Colon (tissue), 2 donors: ENCODE results near the gene RBBP5.

Experiments used
- FAIRE-seq: peaks from 2 replicates; lab custom pipeline; 2012; peaks lifted over from hg19 to GRCh38; lab: Jason Lieb, UNC
- donor health status: control.
- donor health status: control.

Gene RBBP5

DNA sequence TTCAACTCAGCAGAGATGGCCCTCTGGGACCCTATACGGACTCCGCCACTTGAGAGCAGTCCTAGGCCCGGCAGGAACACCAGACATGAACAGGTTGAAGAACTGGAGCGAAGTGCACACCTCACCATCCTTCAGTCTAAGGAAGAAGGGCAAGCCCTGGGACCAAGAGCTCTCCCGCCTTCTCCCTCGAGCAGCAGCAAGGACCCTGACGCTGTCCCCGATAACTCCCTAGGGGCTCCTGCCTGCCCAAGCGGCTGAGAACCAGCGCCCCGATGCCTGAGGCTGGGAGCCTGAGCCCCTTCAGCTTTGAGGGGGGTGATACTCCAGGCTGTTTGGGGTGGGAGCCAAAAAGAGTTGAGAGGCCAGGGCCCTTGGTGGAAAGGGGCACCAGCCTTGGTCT is 47.7 kb downstream of the RBBP5 start:
- no peak for FAIRE-seq

DNA sequence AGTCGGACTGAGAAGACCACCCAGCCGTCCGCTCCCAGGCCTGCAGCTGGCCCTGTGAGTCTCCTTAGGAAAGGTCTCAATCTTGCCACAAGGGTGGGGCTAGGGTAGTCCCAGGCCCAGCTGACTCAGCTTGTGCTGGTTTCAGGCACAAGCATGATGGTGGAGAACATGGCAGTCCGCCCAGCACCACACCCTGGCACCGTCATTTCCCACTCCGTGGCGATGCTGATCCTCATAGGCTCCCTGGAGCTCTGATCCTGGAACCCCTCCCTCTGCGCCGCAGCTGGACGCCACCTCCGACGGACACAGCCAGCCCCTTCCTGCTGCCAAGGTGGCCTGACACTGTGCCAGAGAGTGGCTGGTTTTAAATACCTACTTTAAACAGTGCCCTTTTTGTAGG is 48.3 kb downstream of the RBBP5 start:
- FAIRE-seq, result no peak

DNA sequence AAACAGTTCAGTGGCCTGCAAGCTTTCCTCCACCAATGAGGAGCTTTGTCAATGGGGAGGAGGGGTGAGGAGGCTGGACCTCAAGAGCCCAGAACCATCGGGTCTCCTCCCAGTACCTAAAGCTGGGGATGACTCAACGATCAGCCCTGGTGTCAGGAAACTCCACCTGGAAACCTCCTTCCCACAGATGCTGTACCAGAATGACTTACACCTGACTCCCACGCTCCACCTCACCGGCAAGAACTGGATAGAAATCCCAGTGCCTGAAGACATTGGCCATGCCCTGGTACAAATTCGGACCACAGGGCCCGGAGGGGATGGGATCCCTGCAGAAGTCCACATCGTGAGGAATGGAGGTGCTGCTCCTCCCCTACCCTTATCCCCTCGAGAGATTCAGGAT is 48.9 kb downstream of the RBBP5 start:
- FAIRE-seq, result no peak

DNA sequence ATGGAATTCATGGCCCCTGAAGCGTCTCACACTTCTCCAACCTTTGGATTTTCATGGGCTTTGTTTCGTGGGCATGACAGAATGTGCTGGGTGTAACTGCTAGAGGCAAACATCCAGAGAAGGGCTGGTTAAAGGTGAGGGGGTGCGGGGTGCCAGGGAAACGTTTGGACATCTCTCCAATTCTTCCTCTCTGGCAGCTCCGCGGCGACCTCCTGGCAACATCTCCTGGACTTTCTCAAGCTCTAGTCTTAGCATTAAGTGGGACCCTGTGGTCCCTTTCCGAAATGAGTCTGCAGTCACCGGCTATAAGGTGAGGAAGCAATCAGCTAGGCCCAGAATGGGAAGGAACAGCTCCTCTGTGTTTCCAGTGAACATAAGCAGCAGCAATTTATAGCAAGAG is 49.5 kb downstream of the RBBP5 start:
- no peak for FAIRE-seq

DNA sequence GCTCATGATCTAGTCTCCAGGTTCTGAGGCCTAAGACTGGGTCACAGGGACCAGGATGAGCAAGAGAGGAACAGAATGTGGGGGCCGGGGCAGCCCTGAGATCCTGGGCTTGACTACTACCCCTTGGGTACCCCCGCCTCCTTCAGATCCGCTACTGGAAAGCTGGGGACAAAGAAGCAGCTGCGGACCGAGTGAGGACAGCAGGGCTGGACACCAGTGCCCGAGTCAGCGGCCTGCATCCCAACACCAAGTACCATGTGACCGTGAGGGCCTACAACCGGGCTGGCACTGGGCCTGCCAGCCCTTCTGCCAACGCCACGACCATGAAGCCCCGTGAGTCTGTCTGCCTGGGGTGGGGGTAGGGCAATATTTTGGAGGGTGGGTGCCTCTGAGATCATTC is 50.0 kb downstream of the RBBP5 start:
- no peak for FAIRE-seq

DNA sequence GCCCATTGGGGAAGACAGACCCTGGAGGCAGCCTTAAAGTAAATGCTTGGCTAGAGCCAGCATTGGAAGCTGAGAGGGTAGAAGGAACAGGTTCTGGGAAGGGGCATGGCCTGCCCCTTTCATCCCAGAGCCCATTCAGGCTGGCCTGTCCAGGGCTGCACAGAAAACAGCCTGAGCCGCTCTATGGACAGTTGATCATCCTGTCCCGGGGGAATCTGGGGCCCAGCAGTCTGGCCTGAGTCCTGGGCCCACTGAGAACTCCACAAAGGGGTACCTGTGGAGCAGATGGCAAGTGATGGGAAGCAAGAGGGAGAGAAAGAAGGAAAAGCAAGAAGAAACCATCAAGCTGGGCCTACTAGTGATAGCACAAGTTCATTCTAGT is 50.8 kb downstream of the RBBP5 start:
- no peak for FAIRE-seq

DNA sequence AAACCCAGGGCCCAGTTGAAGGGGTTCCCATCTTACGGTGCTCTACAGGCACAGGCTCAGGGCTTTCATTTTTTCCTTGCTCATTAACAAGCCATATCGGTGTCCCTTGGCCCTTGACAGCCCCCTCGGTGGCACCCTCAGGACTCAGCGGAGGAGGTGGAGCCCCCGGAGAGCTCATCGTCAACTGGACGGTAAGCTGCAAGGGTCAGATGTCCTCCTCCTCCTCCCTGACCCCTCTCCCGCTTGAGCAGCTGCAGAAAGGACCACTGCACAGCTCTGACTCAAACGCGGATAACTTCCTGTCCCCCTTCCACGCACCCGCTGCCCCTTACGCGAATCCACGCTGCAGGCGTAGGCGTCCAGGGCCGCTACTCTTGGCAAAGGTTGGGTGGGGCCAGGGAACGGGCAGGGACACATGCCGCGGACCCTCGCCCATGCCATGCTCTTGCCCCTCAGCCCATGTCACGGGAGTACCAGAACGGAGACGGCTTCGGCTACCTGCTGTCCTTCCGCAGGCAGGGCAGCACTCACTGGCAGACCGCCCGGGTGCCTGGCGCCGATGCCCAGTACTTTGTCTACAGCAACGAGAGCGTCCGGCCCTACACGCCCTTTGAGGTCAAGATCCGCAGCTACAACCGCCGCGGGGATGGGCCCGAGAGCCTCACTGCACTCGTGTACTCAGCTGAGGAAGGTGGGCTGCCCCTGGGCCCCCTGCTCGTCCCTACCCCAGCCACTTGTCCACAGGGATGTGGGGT is 52.2 kb downstream of the RBBP5 start:
- no peak for FAIRE-seq

DNA sequence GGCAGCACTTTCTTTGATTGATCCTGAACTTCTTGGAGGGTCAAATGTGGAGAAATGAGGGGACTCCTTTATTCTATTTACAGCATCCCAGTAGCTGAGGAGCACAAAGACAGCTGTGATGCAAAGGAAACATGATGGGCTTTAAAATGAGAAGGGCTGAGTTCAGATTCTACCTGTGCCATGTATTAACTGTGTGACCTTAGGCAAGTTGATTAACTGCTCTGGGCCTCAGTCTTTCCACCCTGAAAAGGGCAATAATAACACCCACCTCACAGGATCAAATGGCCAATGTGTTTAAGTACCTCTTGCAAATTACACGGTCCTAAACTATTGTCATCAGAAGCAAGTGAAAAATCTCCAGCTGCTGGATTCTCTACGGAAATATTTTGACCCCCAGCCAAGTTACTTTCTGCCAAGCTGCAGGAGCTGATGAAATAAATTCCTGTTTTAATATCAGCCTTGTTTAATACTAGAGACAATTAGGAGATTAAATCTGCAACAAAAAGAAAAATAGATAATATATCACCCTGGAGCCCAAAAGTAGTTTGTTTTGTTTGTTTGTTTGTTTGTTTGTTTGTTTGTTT is 53.2 kb downstream of the RBBP5 start:
- FAIRE-seq, result no peak

DNA sequence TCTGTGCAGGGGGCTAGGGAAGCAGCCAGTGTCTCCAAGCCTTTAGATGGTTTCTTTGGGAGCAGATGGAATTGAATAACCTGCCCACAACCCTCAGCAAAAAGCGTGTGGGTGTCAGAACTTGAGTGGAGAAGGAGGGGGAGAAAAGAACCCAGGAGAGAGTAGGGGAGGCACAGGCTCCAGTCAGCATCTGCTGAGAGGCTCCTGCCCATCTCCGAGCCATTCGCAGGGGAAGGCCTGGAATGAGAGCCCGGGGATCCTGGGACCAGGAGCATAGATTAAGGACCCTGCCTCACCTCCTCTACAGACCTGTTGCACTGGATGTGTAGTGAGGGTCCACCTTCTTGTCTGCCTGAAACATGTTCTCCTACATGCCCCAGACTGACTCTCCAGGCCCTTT is 53.8 kb downstream of the RBBP5 start:
- FAIRE-seq, result no peak

DNA sequence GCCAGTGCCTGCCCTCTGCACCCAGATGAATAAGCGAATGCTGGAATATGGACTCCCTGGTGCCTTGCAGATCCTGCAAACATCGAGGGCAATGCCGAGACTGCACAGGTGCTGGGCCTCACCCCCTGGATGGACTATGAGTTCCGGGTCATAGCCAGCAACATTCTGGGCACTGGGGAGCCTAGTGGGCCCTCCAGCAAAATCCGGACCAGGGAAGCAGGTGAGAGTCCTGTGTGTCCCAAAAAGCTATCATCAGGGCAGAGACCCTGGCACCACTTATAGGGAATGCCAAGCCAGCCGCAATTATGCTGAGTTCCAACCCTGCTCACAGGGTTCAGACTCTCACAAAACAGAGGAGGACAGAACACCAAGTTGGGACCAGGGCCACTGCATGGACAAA is 54.7 kb downstream of the RBBP5 start:
- FAIRE-seq, result no peak

DNA sequence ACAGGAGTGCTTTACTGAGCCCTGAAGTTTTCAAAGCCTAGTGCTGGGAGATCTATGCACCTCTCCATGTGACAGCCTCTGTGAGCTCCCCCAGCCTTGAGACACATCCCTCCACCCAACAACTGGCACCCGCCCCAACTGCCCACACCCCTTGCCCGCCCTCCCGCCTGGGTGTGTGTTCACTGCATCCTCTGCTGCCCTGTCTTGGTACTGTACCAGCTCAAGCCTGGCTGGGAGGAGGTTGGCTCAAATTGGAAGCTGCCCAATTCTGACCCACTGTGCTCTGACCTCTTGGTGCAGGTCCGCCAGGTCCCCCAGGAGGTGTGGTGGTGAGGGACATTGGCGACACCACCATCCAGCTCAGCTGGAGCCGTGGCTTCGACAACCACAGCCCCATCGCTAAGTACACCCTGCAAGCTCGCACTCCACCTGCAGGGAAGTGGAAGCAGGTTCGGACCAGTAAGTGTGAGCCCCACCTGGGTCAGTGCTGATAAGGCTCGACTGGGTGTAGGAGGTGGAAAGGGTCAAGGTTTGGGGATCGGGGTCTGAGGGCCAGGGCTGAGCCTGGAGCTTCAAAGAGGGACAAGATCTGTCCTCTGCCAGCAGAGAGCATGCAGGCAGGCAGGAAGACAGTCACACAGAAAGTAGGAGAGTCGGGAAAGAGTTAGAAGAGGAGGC is 55.5 kb downstream of the RBBP5 start:
- FAIRE-seq, result no peak

DNA sequence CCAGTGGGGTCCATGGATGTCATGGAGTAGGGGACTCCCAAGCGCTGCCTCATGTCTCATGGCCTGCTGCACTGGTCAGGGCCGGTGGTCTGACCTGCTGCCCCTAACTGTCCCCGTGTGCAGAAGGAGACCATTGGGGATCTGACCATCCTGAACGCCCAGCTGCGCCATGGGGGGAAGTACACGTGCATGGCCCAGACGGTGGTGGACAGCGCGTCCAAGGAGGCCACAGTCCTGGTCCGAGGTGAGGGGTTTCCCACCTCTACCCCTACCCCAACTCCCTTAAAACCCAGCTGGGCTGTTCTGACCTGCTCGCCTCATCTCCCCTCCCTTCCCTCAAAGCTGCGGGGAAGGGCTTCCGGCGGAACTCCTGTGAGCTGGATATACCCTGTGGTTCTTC is 56.1 kb downstream of the RBBP5 start:
- no peak for FAIRE-seq

DNA sequence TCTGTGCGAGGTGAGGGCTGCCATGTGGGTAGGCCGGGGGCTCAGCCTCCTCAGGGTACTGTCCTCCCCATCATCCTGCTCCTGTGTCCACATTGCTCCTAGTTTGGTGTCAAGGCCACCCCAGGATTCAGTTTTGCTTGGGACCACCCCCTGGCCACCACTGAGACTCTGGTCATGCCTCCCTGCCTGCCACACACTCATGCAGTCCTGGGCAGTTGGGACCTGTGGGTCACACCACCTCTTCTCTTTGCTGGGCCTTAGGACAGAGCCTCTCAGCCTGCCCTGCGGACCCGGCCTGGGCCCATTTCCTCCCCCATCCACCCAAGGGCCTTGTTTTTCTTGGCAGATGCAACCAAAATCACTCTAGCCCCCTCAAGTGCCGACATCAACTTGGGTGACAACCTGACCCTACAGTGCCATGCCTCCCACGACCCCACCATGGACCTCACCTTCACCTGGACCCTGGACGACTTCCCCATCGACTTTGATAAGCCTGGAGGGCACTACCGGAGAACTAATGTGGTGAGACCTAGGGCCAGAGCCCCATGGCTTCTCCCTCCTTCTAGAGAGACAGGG is 56.9 kb downstream of the RBBP5 start:
- no peak for FAIRE-seq

DNA sequence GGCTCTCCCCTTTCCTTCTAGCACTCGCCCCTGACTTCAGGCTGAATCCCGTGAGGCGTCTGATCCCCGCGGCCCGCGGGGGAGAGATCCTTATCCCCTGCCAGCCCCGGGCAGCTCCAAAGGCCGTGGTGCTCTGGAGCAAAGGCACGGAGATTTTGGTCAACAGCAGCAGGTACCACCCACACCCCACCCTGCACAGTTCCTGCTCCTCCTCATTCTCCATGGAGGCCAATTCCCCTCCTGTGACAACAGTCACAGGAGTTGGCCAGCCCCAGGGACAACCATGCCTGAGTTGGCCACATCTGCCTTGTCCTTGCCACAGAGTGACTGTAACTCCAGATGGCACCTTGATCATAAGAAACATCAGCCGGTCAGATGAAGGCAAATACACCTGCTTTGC is 57.5 kb downstream of the RBBP5 start:
- no peak for FAIRE-seq

DNA sequence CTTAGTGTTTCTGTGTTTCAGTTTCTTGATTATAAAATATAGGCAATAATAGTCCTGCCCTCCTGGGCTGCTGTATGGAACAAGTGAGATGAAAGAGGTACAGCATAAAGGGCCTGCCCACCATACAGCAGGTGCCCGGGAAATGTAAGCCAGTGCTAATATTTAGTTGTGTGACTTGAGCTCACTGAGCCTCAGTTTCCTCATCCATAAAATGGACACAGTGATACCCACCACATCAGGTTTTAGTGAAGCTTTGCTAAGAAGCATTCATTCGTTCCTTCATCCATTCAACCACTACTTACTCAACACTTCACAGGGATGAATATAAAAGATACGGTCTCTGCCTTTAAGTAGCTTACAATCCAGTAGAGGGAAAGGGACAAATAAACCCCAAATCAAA is 58.9 kb downstream of the RBBP5 start:
- FAIRE-seq, result no peak

DNA sequence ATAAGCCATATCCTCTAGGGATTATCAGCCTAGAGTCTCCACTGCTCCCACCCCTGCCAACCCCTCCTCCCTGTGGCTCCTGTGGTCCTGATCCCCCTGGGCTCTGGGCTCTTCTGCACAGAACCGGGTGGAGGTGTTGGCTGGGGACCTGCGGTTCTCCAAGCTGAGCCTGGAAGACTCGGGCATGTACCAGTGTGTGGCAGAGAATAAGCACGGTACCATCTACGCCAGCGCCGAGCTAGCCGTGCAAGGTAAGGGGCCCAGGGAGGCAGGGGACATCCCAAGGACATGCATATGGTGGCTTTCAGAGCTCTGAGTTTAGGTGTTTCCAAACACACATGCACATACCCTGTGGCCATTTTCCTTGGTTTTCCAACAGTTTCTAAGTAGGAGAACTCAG is 59.5 kb downstream of the RBBP5 start:
- FAIRE-seq, result no peak

DNA sequence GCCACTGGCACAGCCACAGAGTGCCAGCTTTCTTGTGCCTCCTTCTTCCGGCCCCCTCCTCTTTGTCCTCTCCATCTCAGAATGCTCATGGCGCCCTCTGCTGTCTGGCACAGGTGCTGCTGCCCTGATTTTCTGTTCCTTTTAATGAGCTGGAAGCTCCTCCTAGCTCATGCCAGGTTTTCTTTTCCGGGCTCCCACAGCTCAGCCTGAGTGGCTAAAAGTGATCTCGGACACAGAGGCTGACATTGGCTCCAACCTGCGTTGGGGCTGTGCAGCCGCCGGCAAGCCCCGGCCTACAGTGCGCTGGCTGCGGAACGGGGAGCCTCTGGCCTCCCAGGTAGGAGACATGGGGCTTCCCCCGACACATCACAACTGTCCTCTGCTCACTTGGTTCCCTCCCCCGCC is 60.1 kb downstream of the RBBP5 start:
- no peak for FAIRE-seq

DNA sequence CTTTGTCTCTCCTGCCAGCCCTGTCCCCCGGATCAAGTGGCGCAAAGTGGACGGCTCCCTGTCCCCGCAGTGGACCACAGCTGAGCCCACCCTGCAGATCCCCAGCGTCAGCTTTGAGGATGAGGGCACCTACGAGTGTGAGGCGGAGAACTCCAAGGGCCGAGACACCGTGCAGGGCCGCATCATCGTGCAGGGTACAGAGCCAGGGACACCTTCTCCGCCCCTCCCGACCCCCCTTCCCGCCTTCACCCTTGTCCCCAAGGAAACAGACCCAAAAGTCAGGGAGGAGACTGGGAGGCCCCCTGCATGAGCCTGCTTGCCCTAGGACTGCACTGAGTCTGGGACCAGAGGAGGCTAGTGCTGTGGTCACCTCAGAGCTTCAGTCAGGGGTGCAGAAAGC is 60.6 kb downstream of the RBBP5 start:
- FAIRE-seq, result no peak

DNA sequence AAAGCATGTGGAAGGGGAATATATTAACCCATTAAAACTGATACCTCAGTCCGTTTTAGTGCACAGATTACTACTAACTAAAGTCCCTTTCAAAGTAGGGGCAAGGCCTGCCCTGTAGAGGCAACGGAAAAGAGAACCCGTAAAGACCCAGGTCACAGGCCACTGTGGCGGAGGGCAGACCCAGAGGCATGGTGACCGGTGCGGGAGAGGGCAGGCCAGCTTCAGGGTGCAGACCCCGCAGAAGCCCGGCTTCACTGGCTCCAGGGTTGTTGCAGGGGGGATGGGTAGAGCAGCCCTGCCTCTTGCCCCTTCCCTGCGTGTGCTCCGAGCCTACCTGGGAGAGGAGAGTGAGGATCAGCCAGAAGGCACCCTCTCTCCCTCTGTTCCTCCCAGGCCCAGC is 61.0 kb downstream of the RBBP5 start:
- FAIRE-seq, result no peak

DNA sequence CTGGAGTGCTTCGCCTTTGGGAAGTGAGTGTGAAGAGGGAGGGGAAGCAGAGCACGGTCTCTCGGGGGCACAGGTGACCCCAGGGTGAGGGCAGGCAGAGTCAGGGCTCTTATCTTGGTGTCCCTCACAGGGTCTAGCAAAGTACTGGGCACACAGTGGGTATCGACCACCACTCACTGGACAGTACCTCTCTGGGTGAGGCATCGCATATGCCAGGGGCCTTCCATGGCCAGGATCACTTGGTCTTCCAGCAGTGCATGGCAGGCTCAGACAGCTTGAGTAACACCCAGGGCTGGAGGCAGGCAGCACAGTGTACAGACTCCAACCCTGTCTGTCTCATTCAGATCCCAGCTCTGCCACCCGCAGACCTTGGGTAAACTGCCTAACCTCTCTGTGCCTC is 62.1 kb downstream of the RBBP5 start:
- no peak for FAIRE-seq

DNA sequence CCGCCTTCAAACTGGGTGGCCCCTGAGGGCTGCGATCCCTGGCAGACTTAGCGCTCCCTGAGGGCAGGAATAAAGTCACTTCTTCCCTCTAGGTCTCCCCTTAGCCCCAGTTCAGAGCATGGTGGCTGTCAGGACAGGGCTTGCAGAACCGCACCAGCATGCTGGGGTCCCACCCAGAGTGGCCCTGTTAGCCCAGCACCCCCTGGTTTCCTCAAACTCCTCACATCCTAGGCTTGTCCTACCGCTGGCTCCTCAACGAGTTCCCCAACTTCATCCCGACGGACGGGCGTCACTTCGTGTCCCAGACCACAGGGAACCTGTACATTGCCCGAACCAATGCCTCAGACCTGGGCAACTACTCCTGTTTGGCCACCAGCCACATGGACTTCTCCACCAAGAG is 62.9 kb downstream of the RBBP5 start:
- no peak for FAIRE-seq

DNA sequence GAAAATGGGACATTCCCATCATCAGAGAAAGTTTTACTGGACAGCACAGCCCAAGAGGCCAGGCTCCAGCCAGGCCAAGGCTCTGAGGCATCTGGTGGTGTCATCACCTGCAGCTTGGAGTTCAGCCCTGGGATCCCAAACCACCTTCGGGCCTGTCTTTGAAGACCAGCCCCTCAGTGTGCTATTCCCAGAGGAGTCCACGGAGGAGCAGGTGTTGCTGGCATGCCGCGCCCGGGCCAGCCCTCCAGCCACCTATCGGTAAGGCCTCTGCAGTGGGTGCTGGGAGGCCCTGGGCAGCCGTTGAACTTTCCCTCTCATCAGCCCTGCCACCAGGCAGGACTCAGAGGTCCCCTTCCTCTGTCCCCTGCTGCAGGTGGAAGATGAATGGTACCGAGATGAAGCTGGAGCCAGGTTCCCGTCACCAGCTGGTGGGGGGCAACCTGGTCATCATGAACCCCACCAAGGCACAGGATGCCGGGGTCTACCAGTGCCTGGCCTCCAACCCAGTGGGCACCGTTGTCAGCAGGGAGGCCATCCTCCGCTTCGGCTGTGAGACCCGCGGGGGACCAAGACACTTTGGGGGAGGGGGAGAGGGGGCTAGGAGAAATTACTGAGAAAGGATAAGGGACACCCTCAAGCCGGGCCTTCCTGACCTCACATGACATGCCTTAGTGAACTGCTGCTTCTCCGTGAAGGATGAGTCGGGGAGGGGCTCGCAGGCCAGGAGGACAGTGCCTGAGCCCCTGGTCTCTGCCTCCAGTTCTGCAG is 63.8 kb downstream of the RBBP5 start:
- FAIRE-seq, result no peak
